ENCODE data around the gene ASAH2.

GRCh38 chr10:50286996-50287803, 35.9 kb upstream of the ASAH2 start:
- TF ChIP-seq CTCF (IDR thresholded peaks at IDR 0.05; ENCODE audit: poor library complexity, severe bottlenecking), result no peak
- TF ChIP-seq EZH2 (IDR thresholded peaks at IDR 0.05; ENCODE audit: borderline replicate concordance, insufficient read depth, low read length, poor library complexity, severe bottlenecking), result no peak
- no peak for TF ChIP-seq EP300 (conservative IDR thresholded peaks at IDR 0.05; ENCODE audit: poor library complexity, severe bottlenecking)
- no peak for TF ChIP-seq MXI1 (conservative IDR thresholded peaks at IDR 0.05; ENCODE audit: poor library complexity, severe bottlenecking)
- TF ChIP-seq POLR2AphosphoS5 (IDR thresholded peaks at IDR 0.05), result no peak
- no peak for TF ChIP-seq RAD21 (conservative IDR thresholded peaks at IDR 0.05)

Data from neural cell (in vitro differentiated cells).